ENCODE data around the gene HTRA3. TPM values are rescaled to one million over a fixed set of nuclear protein-coding genes. Genes with fewer than 3 reads are reported as not detected.

Gene HTRA3
- total RNA-seq, 1 donor from 2014 or later, result 1.6 TPM

DNA sequence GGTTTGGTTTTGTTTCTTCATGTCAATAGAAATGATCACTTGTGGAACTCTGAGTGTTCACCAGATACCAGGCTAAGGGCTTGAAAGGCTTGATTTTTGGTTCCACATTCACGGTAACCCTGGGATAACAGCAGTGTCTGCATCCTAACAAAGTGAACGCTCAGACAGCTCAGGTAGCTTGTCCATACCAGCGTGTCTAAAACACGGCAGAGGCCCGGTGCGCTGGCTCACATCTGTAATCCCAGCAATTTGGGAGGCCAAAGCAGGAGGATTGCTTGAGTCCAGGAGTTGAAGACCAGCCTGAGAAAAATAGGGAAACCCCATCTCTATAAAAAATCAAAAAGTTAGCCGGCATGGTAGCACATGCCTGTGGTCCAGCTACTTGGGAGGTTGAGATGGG, 49.0 kb downstream of the HTRA3 start:
- Mint-ChIP-seq H3K4me3 (no peak overlapping the region), H3K27ac (no peak overlapping the region), H3K4me1 (peaks cover 26% of the 10 kb centered on the region), H3K9me3 (peaks cover 10% of the 10 kb centered on the region), H3K36me3 (no peaks in the 10 kb centered on the region), H3K27me3 (ENCODE audit: insufficient read depth, low read depth) (peaks cover 15% of the 10 kb centered on the region)
- Histone ChIP-seq H3K9ac (no peak overlapping the region), H3K9me3 (ENCODE audit: low read depth) (no peaks in the 10 kb centered on the region), H2AFZ (replicated peaks) (no peak overlapping the region), H4K20me1 (ENCODE audit: low read depth) (no peaks in the 10 kb centered on the region), H3F3A (ENCODE audit: low read depth) (peaks cover 8% of the 10 kb centered on the region), H3K4me1 (peaks cover 18% of the 10 kb centered on the region), H3K4me2 (no peak overlapping the region), H3K36me3 (no peaks in the 10 kb centered on the region), H3K27ac (no peak overlapping the region), H3K4me3 (no peak overlapping the region), H3K79me2 (ENCODE audit: low read depth) (no peaks in the 10 kb centered on the region), H3K27me3 (no peaks in the 10 kb centered on the region)
- TF ChIP-seq EZH2 (IDR thresholded peaks at IDR 0.05) (no peak), EZH2phosphoT487 (IDR thresholded peaks at IDR 0.05) (no peak), CTCF (IDR thresholded peaks at IDR 0.05) (no peak)
- no peak for DNase-seq (ENCODE audit: low spot score)

DNA sequence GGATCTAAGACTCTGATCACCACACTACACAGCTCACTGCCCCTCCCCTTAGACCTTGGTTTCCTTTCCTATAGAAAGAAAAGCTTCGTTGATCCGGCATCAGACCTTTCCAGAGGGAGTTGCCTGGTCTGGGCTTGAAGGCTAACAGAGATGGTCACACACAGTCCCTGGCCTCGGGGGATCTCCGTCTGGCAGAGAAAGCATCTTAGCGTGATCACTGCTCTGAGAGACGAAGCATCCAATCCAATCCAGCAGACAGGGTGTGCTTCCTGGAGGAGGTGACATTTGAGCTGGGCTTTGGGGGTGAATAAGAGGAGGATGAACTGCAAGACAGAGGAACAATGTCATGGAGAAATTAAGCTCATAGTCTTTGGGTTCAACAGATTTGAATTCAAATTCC, 49.5 kb downstream of the HTRA3 start:
- no peak overlapping the region for H3K27ac ChIP-seq
- no peak overlapping the region for H3K4me3 Mint-ChIP-seq
- H3K4me3 ChIP-seq, result no peak overlapping the region
- TF ChIP-seq EZH2phosphoT487 (IDR thresholded peaks at IDR 0.05) (no peak), EZH2 (IDR thresholded peaks at IDR 0.05) (no peak), CTCF (IDR thresholded peaks at IDR 0.05) (no peak)
- H3K27me3 Mint-ChIP-seq (ENCODE audit: insufficient read depth, low read depth), result peaks cover 15% of the 10 kb centered on the region
- no peak overlapping the region for H2AFZ ChIP-seq (replicated peaks)
- no peak overlapping the region for H3K4me2 ChIP-seq
- H3K4me1 ChIP-seq, result peaks cover 18% of the 10 kb centered on the region
- DNase-seq (ENCODE audit: low spot score), result no peak
- H3K9ac ChIP-seq, result no peak overlapping the region
- no peaks in the 10 kb centered on the region for H3K79me2 ChIP-seq (ENCODE audit: low read depth)
- peaks cover 8% of the 10 kb centered on the region for H3F3A ChIP-seq (ENCODE audit: low read depth)
- H3K36me3 ChIP-seq, result no peaks in the 10 kb centered on the region
- H4K20me1 ChIP-seq (ENCODE audit: low read depth), result no peaks in the 10 kb centered on the region
- H3K9me3 ChIP-seq (ENCODE audit: low read depth), result no peaks in the 10 kb centered on the region
- peaks cover 26% of the 10 kb centered on the region for H3K4me1 Mint-ChIP-seq
- H3K9me3 Mint-ChIP-seq, result peaks cover 11% of the 10 kb centered on the region
- H3K36me3 Mint-ChIP-seq, result no peaks in the 10 kb centered on the region
- no peak overlapping the region for H3K27ac Mint-ChIP-seq
- no peaks in the 10 kb centered on the region for H3K27me3 ChIP-seq

DNA sequence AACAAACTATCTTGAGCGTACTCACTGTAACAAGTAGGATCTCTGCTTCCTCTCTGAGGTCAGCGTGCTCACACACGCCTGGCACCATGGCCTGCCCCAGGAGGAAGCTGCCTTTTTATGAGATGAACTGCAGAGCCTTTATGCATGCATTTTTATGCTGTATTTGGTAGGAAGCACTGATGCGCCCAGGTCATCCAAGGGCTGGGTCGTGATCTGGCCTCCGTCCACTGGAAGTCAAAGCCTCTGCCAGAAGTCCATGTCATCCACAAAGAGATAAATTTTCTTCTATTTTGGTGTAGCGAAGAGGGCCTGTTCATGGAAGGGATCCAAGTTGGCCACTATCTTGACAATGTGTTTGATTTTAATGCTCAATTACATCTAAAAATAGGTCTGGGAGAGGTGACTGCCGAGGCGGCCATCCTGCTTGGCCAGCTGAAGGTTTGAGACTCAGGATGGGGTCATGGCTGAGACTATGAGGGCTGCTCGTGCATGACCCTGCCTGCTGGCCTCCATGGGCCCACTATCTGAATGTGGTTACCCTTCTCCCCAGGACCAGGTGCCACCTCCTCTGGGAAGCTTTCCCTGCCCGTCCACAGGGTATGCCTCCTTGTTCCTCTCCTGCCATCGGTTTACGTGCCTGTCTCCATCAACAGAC, 50.3 kb downstream of the HTRA3 start:
- H3K4me3 ChIP-seq, result no peak overlapping the region
- H3K27ac ChIP-seq, result no peak overlapping the region
- no peaks in the 10 kb centered on the region for H3K79me2 ChIP-seq (ENCODE audit: low read depth)
- TF ChIP-seq EZH2phosphoT487 (IDR thresholded peaks at IDR 0.05) (no peak), EZH2 (IDR thresholded peaks at IDR 0.05) (no peak), CTCF (IDR thresholded peaks at IDR 0.05) (no peak)
- no peak overlapping the region for H2AFZ ChIP-seq (replicated peaks)
- Mint-ChIP-seq H3K27ac (no peak overlapping the region), H3K4me1 (peaks cover 26% of the 10 kb centered on the region), H3K4me3 (no peak overlapping the region), H3K9me3 (peaks cover 11% of the 10 kb centered on the region), H3K36me3 (no peaks in the 10 kb centered on the region), H3K27me3 (ENCODE audit: insufficient read depth, low read depth) (peaks cover 8% of the 10 kb centered on the region)
- no peaks in the 10 kb centered on the region for H3K9me3 ChIP-seq (ENCODE audit: low read depth)
- no peak overlapping the region for H3K4me2 ChIP-seq
- no peaks in the 10 kb centered on the region for H3K27me3 ChIP-seq
- H3F3A ChIP-seq (ENCODE audit: low read depth), result peaks cover 8% of the 10 kb centered on the region
- no peak overlapping the region for H3K9ac ChIP-seq
- H3K4me1 ChIP-seq, result peaks cover 18% of the 10 kb centered on the region
- H4K20me1 ChIP-seq (ENCODE audit: low read depth), result no peaks in the 10 kb centered on the region
- DNase-seq (ENCODE audit: low spot score), result no peak
- no peaks in the 10 kb centered on the region for H3K36me3 ChIP-seq

Data from neural progenitor cell (in vitro differentiated cells).